Measurements from ENCODE around the gene CAMK2B.

GRCh38 chr7:44305564-44306507, 19.6 kb downstream of the CAMK2B start:
- no peak for TF ChIP-seq CTCF (CRISPR knock-in tag; IDR thresholded peaks at IDR 0.05)
- no peak for TF ChIP-seq SUZ12 (IDR thresholded peaks at IDR 0.05; ENCODE audit: low read depth, low read length)
- TF ChIP-seq TMF1 (CRISPR knock-in tag; IDR thresholded peaks at IDR 0.05; ENCODE audit: low read depth) = no peak
- TF ChIP-seq SP1 (IDR thresholded peaks at IDR 0.05) = no peak
- TF ChIP-seq SP1 (CRISPR knock-in tag; IDR thresholded peaks at IDR 0.05) = no peak
- TF ChIP-seq REST (IDR thresholded peaks at IDR 0.05; ENCODE audit: borderline replicate concordance in 1 of 2, low read depth in 1 of 2, low read length in 2 of 2) = no peak
- no peak for TF ChIP-seq FOXO4 (CRISPR knock-in tag; conservative IDR thresholded peaks at IDR 0.05)
- no peak for TF ChIP-seq ELF1 (CRISPR knock-in tag; IDR thresholded peaks at IDR 0.05)
- TF ChIP-seq SNAPC4 (CRISPR knock-in tag; IDR thresholded peaks at IDR 0.05) = no peak
- TF ChIP-seq ZFP41 (CRISPR knock-in tag; IDR thresholded peaks at IDR 0.05; ENCODE audit: borderline replicate concordance) = no peak
